GM12878 (cell line): Measurements from ENCODE around the gene DMAP1. TPM values are rescaled to one million over a fixed set of nuclear protein-coding genes. Genes with fewer than 3 reads are reported as not detected.

Experiments
- ATAC-seq: fragments of 200-7000 bp; cut with Tn5 transposase; 3 replicates; pipeline ENCODE4 v1.9.1; 2020; ENCODE audit warnings: mild to moderate bottlenecking, moderate library complexity
- BruUV-seq: library from RNA; stranded (reverse); fragments of 400-500 nt; replicated peaks from 2 replicates; lab custom pipeline; 2021; lab: Mats Ljungman, UMichigan
- CTCF ChIA-PET: fragments of 300-600 bp; sonication (Branson Sonifier 250); formaldehyde crosslinking; extraction: SDS; loops from one replicate; lab custom pipeline; 2021; ENCODE audit warnings: inconsistent platforms; lab: Yijun Ruan, JAX
- POLR2A ChIA-PET: fragments of 350-600 bp; formaldehyde crosslinking; extraction: SDS; loops from one replicate; lab custom pipeline; 2021; ENCODE audit warnings: inconsistent platforms; lab: Charles Lee
- RAD21 ChIA-PET: fragments of 300-600 bp; sonication (Branson Sonifier 250); formaldehyde crosslinking; loops from one replicate; lab custom pipeline; 2023; ENCODE audit warnings: antibody characterized with exemption; ENCODE audit not compliant: unreplicated experiment; lab: Charles Lee
- SMC1A ChIA-PET: fragments of 300-600 bp; sonication (Branson Sonifier 250); formaldehyde crosslinking; loops from one replicate; lab custom pipeline; 2023; ENCODE audit not compliant: unreplicated experiment, uncharacterized antibody; lab: Charles Lee
- DNase-seq: peaks from one replicate; pipeline ENCODE4 v3.0.0-alpha.2; 2011; ENCODE audit warnings: low read depth, low spot score
- FAIRE-seq: peaks from 3 replicates; lab custom pipeline; 2011; peaks lifted over from hg19 to GRCh38; lab: Jason Lieb, UNC
- H2AFZ ChIP-seq: 2 replicates; pipeline ENCODE4 v1.6.0; 2011; ENCODE audit warnings: low read depth, low read length, control low read depth; ENCODE audit not compliant: control insufficient read depth
- H3K27ac ChIP-seq: 2 replicates; pipeline ENCODE4 v1.5.1; 2011; ENCODE audit warnings: control low read depth; ENCODE audit not compliant: control insufficient read depth, insufficient read depth
- H3K27me3 ChIP-seq, 2 experiments: replicated peaks in 1 of 2; 2 replicates each; pipeline versions ENCODE4 v1.6.0 to v1.6.1; 2011; ENCODE audit warnings: low read length in 1 of 2; ENCODE audit not compliant: control insufficient read depth in 2 of 2, insufficient read depth in 2 of 2
- H3K36me3 ChIP-seq, 2 experiments: 2 replicates each; pipeline ENCODE4 v1.5.1; 2011; ENCODE audit warnings: low read length in 1 of 2; ENCODE audit not compliant: control insufficient read depth in 2 of 2, insufficient read depth in 2 of 2
- H3K4me1 ChIP-seq: 2 replicates; pipeline ENCODE4 v1.6.1; 2011; ENCODE audit warnings: mild to moderate bottlenecking, low read length, moderate library complexity, mixed read lengths; ENCODE audit not compliant: control insufficient read depth, insufficient read depth
- H3K4me2 ChIP-seq: 2 replicates; pipeline ENCODE4 v1.6.0; 2011; ENCODE audit warnings: control low read depth; ENCODE audit not compliant: control insufficient read depth, insufficient read depth
- H3K4me3 ChIP-seq: fragments of 200-600 bp; sonication (generic); 2 replicates; pipeline ENCODE4 v1.5.1; 2016
- H3K79me2 ChIP-seq: 2 replicates; pipeline ENCODE4 v1.6.0; 2011; ENCODE audit warnings: low read length; ENCODE audit not compliant: control insufficient read depth, insufficient read depth
- H3K9ac ChIP-seq: 2 replicates; pipeline ENCODE4 v1.8.0; 2011; ENCODE audit warnings: low read length, control low read depth, mixed read lengths; ENCODE audit not compliant: control insufficient read depth, insufficient read depth
- H3K9me3 ChIP-seq: replicated peaks from 3 replicates; pipeline ENCODE4 v1.5.1; 2011; ENCODE audit warnings: mild to moderate bottlenecking, low read length; ENCODE audit not compliant: control insufficient read depth, insufficient read depth
- H4K20me1 ChIP-seq: 2 replicates; pipeline ENCODE4 v1.6.0; 2011; ENCODE audit not compliant: control insufficient read depth, insufficient read depth
- BACH1 ChIP-seq: fragments of 450-650 bp; IDR thresholded peaks from 2 replicates; pipeline ENCODE4 v1.6.1; 2017; ENCODE audit warnings: mild to moderate bottlenecking, borderline replicate concordance
- CBFB ChIP-seq: IDR thresholded peaks from 2 replicates; pipeline ENCODE4 v1.6.1; 2016; ENCODE audit warnings: antibody characterized with exemption, low read depth
- EED ChIP-seq: sonication (generic); IDR thresholded peaks from 2 replicates; pipeline ENCODE4 v1.6.1; 2016; ENCODE audit warnings: antibody characterized with exemption, low read depth
- POLR2A ChIP-seq: IDR thresholded peaks from 2 replicates; pipeline ENCODE4 v1.6.1; 2011; ENCODE audit warnings: low read depth, mild to moderate bottlenecking, low read length
- POU2F2 ChIP-seq: IDR thresholded peaks from 3 replicates; pipeline ENCODE4 v1.6.1; 2011; ENCODE audit warnings: low read depth, mild to moderate bottlenecking, low read length, borderline replicate concordance
- RAD51 ChIP-seq: fragments of 450-650 bp; IDR thresholded peaks from 2 replicates; pipeline ENCODE4 v1.6.1; 2016; ENCODE audit warnings: moderate library complexity, mild to moderate bottlenecking, inconsistent platforms
- RUNX3 ChIP-seq: IDR thresholded peaks from 2 replicates; pipeline ENCODE4 v1.6.1; 2012; ENCODE audit warnings: low read length, inconsistent platforms
- WGBS: methylation state at CpG from one replicate; pipeline ENCODE4 v1.1.6; 2016; ENCODE audit warnings: low lambda C conversion rate; ENCODE audit not compliant: insufficient replicate concordance, insufficient coverage; ENCODE audit errors: missing lambda C conversion rate; 5-methylcytosine and 5-hydroxymethylcytosine counted together
- in situ Hi-C: fragments of 300-500 bp; cut with MboI; formaldehyde crosslinking; loops from 9 replicates; pipeline ENCODE4 v1.14.3; 2018; ENCODE audit warnings: mixed read lengths
- intact Hi-C: fragments of 100-400 bp; cut with micrococcal nuclease; formaldehyde crosslinking; loops from one replicate; pipeline ENCODE4 v1.14.2; 2022; ENCODE audit not compliant: unreplicated experiment
- polyA plus RNA-seq, 11 experiments: library from polyadenylated mRNA; depleted of rRNA in 4 of 11; unstranded in 6 of 11; stranded (reverse) in 5 of 11; fragments of >200 nt; fragmentation: Nextera tagmentation in 4 of 11; fragmentation: Illumina TruSeq in 1 of 11; extraction: Ambion mirVana in 4 of 11; extraction: Trizol in 1 of 11; gene quantifications; 1 replicate in 1 of 11; 2 replicates in 10 of 11; pipeline versions ENCODE4 v1.2.1 to v1.2.3, GENCODE V29; 2011 to 2016; ENCODE audit warnings: inconsistent platforms in 2 of 11, missing spikeins in 2 of 11, low read depth in 1 of 11
- total RNA-seq, 4 experiments: library from RNA; depleted of rRNA in 3 of 4; stranded (reverse); fragments of >200 nt in 3 of 4; fragmentation: Illumina TruSeq in 1 of 4; extraction: Trizol in 1 of 4; gene quantifications; 2 replicates each; pipeline versions ENCODE4 v1.2.1 to v1.2.3, GENCODE V29; 2013 to 2021
- TF ChIP-seq, protein P1 (sequence below): IDR thresholded peaks from 2 replicates; pipeline ENCODE4 v1.6.1; 2011; ENCODE audit warnings: borderline replicate concordance, low read depth, mild to moderate bottlenecking, moderate library complexity, low read length; ENCODE audit not compliant: insufficient read depth, poor library complexity, severe bottlenecking

Gene DMAP1
- total and polyA plus RNA-seq, 10 of the 15 experiments (the other 5 are each of a cell fraction or from before 2014, with no cell fraction given), result 1.9 to 59.1 (median 37.7) TPM

GRCh38 chr1:44220001-44220751 lies 6.9 kb downstream of the DMAP1 start:
- in situ Hi-C loops, result no loop called here
- TF ChIP-seq EED (no peak), POLR2A (peak; percentile 20; the same call in 1 of the 2 replicates)
- Histone ChIP-seq H3K9ac (no peak overlapping the region), H3K27me3 (no peaks in the 10 kb centered on the region), H3K4me3 (no peak overlapping the region), H2AFZ (no peak overlapping the region), H3K9me3 (no peaks in the 10 kb centered on the region), H3K36me3 (peaks cover 12 to 24% of the 10 kb centered on the region in 2 experiments; a peak in 3 of 4 replicates), H3K4me1 (peaks cover 7% of the 10 kb centered on the region), H3K27ac (no peak overlapping the region), H3K4me2 (no peak overlapping the region; the same call in 1 of the 2 replicates), H3K79me2 (no peaks in the 10 kb centered on the region), H4K20me1 (no peaks in the 10 kb centered on the region)
- ChIA-PET RAD21 (no interaction called here), SMC1A (interaction anchor here (1.4 kb wide), 1 partner anchor 96 kb away, joined by 3 read pairs; no protein-coding TSS in a partner anchor), POLR2A (no interaction called here), CTCF (interaction anchor here (0.8 to 2.2 kb wide), 7 partner anchors 9 to 374 kb away, joined by 3 to 10 read pairs (median 3); no protein-coding TSS in a partner anchor)
- intact Hi-C loops, result no loop called here
- FAIRE-seq, result no peak
- BruUV-seq, result no TSS peak
- DNase-seq, result no peak
- 93% methylated on average over 31 of the region's 31 CpGs for WGBS
- no peak for ATAC-seq

DNA sequence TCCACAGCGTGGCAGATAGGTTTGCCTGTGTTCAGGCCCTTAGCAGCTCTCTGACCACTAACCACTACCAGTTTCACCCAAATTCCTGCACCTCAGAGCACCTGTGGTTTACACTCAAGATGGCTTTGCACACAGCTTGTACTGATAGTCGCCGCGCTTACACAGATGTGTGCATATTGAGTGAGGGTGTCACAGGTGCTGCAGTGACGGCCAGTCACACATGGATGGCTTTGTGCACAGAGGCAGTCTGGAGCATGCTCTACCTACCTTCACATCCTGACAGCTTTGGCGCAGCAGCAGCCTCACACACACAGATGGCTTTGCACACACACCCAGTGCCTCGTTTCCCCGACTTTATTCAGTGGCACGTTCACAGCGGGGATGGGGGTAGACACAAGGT lies 7.5 kb downstream of the DMAP1 start:
- no peak overlapping the region for H3K4me3 ChIP-seq
- SMC1A ChIA-PET, result interaction anchor here (1.4 kb wide), 1 partner anchor 96 kb away, joined by 3 read pairs; no protein-coding TSS in a partner anchor
- H3K4me2 ChIP-seq, result no peak overlapping the region; the same call in 1 of the 2 replicates
- CTCF ChIA-PET, result interaction anchor here (0.8 to 2.2 kb wide), 3 partner anchors 95 to 374 kb away, joined by 3 to 10 read pairs (median 3); no protein-coding TSS in a partner anchor
- peak; percentile 22 for ATAC-seq
- 83% methylated on average over 10 of the region's 10 CpGs for WGBS
- no peaks in the 10 kb centered on the region for H4K20me1 ChIP-seq
- intact Hi-C loops, result no loop called here
- POLR2A ChIA-PET, result no interaction called here
- peak; percentile 78 for FAIRE-seq
- in situ Hi-C loops, result no loop called here
- DNase-seq, result no peak
- BruUV-seq, result no TSS peak
- no peak overlapping the region for H3K9ac ChIP-seq
- RAD21 ChIA-PET, result no interaction called here
- TF ChIP-seq RUNX3, result peak; percentile 91
- TF ChIP-seq EED, result 0 out of 2 replicates have a peak, but pooled peaks have one; percentile 14
- no peak for TF ChIP-seq BACH1
- peak; percentile 39; the same call in 1 of the 3 replicates for TF ChIP-seq POU2F2
- no peak for TF ChIP-seq RAD51
- TF ChIP-seq, protein P1, sequence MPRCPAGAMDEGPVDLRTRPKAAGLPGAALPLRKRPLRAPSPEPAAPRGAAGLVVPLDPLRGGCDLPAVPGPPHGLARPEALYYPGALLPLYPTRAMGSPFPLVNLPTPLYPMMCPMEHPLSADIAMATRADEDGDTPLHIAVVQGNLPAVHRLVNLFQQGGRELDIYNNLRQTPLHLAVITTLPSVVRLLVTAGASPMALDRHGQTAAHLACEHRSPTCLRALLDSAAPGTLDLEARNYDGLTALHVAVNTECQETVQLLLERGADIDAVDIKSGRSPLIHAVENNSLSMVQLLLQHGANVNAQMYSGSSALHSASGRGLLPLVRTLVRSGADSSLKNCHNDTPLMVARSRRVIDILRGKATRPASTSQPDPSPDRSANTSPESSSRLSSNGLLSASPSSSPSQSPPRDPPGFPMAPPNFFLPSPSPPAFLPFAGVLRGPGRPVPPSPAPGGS, result peak; percentile 53
- peak; percentile 41; the same call in 1 of the 2 replicates for TF ChIP-seq CBFB
- H3K27me3 ChIP-seq, result no peaks in the 10 kb centered on the region
- no peaks in the 10 kb centered on the region for H3K9me3 ChIP-seq
- no peak overlapping the region for H2AFZ ChIP-seq
- no peak overlapping the region for H3K27ac ChIP-seq
- no peaks in the 10 kb centered on the region for H3K79me2 ChIP-seq
- peaks cover 7% of the 10 kb centered on the region for H3K4me1 ChIP-seq
- H3K36me3 ChIP-seq, result peaks cover 11 to 24% of the 10 kb centered on the region in 2 experiments; a peak in 3 of 4 replicates
